MG63 (cell line): ENCODE results near the gene NEK1. TPM values are rescaled to one million over a fixed set of nuclear protein-coding genes. Genes with fewer than 3 reads are reported as not detected.
"Not testable (repeated sequence)": the region's sequence is repeated elsewhere in the genome, so short reads cannot be mapped to it uniquely, and the experiment has no call there.

Experiments used
- DNase-seq: peaks from one replicate; pipeline ENCODE4 v3.0.0-alpha.2; 2020
- H3K27me3 ChIP-seq: fragments of 250-450 bp; sonication (Bioruptor Pico); 2 replicates; pipeline ENCODE4 v1.5.1; 2020; ENCODE audit warnings: mild to moderate bottlenecking, moderate library complexity
- H3K36me3 ChIP-seq: fragments of 250-450 bp; sonication (Bioruptor Pico); 2 replicates; pipeline ENCODE4 v1.5.1; 2020; ENCODE audit warnings: mild to moderate bottlenecking, moderate library complexity
- H3K4me3 ChIP-seq: fragments of 250-450 bp; sonication (Bioruptor Pico); 2 replicates; pipeline ENCODE4 v1.5.1; 2020; ENCODE audit warnings: mild to moderate bottlenecking, moderate library complexity
- H3K9me3 ChIP-seq: fragments of 250-450 bp; sonication (Bioruptor Pico); 2 replicates; pipeline ENCODE4 v1.5.1; 2020; ENCODE audit warnings: mild to moderate bottlenecking, moderate library complexity
- total RNA-seq: library from RNA; depleted of rRNA; stranded (reverse); fragments of >200 nt; shearing (Covaris generic); gene quantifications from 2 replicates; pipeline ENCODE4 v1.2.3, GENCODE V29; 2014; ENCODE audit warnings: low replicate concordance

The NEK1 gene
- total RNA-seq, 1 experiment from 2014 or later: 2.1 TPM

GRCh38 chr4:169571012-169571411 lies 41.4 kb downstream of the NEK1 start:
- DNase-seq, H3K4me3 ChIP-seq, H3K27me3 ChIP-seq, H3K9me3 ChIP-seq, H3K36me3 ChIP-seq: not testable (repeated sequence)

GRCh38 chr4:169570266-169570665 lies 42.1 kb downstream of the NEK1 start:
- DNase-seq, H3K4me3 ChIP-seq: not testable (repeated sequence)

DNA sequence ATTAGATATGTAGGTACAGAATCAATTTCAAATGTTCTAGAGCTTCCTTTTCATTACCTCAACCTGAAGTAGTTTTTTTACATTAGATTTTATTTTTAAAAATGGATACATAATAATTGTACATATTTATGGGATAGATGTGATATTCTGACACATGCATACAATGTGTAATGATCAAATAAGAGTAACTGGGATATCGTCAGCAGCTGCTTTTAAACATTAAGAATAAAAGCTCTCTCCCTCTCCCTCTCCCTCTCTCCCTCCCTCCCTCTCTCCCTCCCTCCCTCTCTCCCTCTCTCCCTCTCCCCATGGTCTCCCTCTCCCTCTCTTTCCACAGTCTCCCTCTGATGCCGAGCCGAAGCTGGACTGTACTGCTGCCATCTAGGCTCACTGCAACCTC lies 43.2 kb downstream of the NEK1 start:
- H3K27me3 ChIP-seq, H3K4me3 ChIP-seq, H3K36me3 ChIP-seq, DNase-seq, H3K9me3 ChIP-seq: not testable (repeated sequence)

More at GRCh38 chr4:169570266-169570665, 42.1 kb downstream of the NEK1 start:
- H3K27me3 ChIP-seq, H3K9me3 ChIP-seq, H3K36me3 ChIP-seq: not testable (repeated sequence)

- Histone ChIP-seq H3K9me3 (no peaks in the 10 kb centered on the region), H3K4me3 (no peak overlapping the region), H3K27me3 (no peaks in the 10 kb centered on the region), H3K36me3 (no peaks in the 10 kb centered on the region; the same call in 1 of the 2 replicates)
- no peak for DNase-seq
Measured at GRCh38 chr4:169567916-169568315, 44.5 kb downstream of the NEK1 start.

DNA sequence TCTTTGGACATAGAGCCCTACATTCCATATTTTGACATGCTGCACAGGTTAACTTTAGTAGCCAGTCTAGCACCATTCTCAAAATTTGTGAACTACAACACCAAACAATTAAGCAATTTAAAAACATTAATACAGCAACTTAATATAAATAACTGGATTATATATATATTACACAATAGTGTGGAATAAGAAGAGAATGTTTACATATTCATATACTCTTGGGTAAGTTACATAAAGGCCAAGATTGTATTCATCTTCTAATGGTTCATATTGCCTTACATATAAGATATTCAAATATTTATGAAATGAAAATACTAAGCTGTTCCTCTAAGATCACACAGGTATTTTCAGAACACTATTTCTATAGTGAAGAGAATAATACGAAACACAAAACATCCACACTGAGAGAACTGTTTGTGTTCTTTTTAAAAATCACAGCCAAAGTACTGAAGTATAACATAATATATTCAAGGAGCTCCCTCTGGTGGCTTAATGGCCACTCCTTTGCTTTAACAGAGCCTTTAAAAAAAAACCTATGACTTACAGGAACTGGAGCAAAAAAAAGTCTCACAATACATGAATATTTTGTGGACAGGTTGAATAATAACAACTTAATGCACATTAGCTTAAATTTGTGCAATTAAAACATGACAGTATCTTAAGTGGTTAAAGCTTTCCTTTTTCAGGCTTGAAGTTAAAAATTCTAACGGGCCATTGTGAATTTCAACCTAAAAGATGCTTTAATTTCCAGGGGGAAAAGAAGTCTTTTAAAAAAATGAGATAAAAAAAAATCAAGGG lies 46.2 kb downstream of the NEK1 start:
- Histone ChIP-seq H3K4me3 (no peak overlapping the region), H3K36me3 (no peaks in the 10 kb centered on the region), H3K27me3 (no peaks in the 10 kb centered on the region), H3K9me3 (no peaks in the 10 kb centered on the region)
- DNase-seq: no peak

DNA sequence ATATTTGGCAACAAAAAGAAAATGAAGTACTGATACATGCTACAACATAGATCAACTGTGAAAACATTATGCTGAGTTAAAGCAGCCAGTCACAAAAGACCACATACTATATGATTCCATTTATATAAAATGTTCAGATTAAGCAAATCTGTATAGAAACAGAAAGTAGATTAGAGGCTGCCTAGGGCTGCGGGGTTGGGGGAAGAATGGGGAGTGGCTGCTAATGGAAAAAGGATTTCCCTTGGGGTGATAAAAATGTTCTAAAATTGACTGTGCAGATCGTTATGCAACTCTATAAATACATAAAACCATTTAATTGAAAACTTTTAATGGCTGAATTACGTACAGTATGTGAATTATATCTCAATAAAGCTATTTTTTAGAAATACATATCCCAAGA lies 46.8 kb downstream of the NEK1 start:
- Histone ChIP-seq H3K36me3 (no peaks in the 10 kb centered on the region), H3K9me3 (no peaks in the 10 kb centered on the region), H3K4me3 (no peak overlapping the region), H3K27me3 (no peaks in the 10 kb centered on the region)
- DNase-seq: no peak

GRCh38 chr4:169557061-169557636 lies 55.2 kb downstream of the NEK1 start:
- DNase-seq: no peak
- H3K9me3 ChIP-seq: no peaks in the 10 kb centered on the region
- H3K27me3 ChIP-seq: no peaks in the 10 kb centered on the region
- H3K36me3 ChIP-seq: no peaks in the 10 kb centered on the region
- H3K4me3 ChIP-seq: no peak overlapping the region

- H3K27me3 ChIP-seq, H3K9me3 ChIP-seq, DNase-seq, H3K36me3 ChIP-seq, H3K4me3 ChIP-seq: not testable (repeated sequence)
Measured at GRCh38 chr4:169546548-169546947, 65.8 kb downstream of the NEK1 start.

GRCh38 chr4:169540774-169541173 lies 71.6 kb downstream of the NEK1 start:
- Histone ChIP-seq H3K27me3 (no peaks in the 10 kb centered on the region), H3K36me3 (no peaks in the 10 kb centered on the region), H3K9me3 (no peaks in the 10 kb centered on the region), H3K4me3 (no peak overlapping the region)
- DNase-seq: peak; percentile 0

- DNase-seq: no peak
- Histone ChIP-seq H3K4me3 (no peak overlapping the region), H3K9me3 (no peaks in the 10 kb centered on the region), H3K27me3 (no peaks in the 10 kb centered on the region), H3K36me3 (no peaks in the 10 kb centered on the region)
Measured at GRCh38 chr4:169530048-169530447, 82.3 kb downstream of the NEK1 start.

- no peak for DNase-seq
- no peaks in the 10 kb centered on the region for H3K27me3 ChIP-seq
- peaks cover 3% of the 10 kb centered on the region; the same call in 1 of the 2 replicates for H3K9me3 ChIP-seq
- H3K4me3 ChIP-seq: no peak overlapping the region
- 0 out of 2 replicates have a peak, but pooled peaks cover 2% of the 10 kb centered on the region for H3K36me3 ChIP-seq
Measured at GRCh38 chr4:169523796-169524195, 88.6 kb downstream of the NEK1 start.

DNA sequence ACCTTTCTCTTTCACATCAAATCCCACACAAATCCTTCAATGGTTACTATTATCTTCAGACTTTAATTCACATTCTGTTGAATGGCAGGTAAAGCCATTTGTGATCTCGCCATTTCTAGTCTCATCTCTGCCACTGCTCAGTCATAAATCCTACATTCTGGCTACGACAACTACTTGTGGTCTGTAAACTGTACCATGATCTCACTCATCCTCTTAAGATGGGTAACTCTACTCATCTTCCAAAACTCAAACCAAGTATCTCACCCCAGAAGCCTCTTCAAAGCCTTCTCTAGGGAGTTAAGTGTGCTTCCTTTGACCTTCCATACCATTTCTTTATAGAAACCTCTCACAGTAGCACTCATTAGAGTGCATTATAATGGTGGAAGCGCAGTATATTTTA lies 101.8 kb downstream of the NEK1 start:
- Histone ChIP-seq H3K36me3 (no peaks in the 10 kb centered on the region), H3K9me3 (no peaks in the 10 kb centered on the region), H3K27me3 (no peaks in the 10 kb centered on the region), H3K4me3 (no peak overlapping the region)
- DNase-seq: no peak

DNA sequence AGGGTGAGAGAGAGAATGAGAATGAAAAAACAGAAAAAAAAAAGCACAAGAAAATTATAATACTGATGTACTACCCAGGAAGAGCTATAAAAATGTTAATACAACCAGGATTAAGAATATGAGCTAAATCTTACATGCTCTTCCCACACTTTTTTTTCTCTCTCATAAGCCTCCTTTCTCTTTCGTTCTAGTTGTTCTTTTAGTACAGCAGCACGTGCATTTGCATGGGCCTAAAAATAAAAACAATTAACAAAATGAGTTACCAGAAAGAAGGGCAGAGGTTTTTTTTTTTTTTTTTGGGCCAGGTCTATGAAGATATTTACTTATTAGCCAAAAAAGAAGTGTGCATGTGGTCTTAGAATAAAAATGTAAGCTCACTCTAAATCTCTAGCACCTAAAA lies 105.5 kb downstream of the NEK1 start:
- H3K4me3 ChIP-seq: no peak overlapping the region
- no peaks in the 10 kb centered on the region for H3K27me3 ChIP-seq
- H3K36me3 ChIP-seq: peaks cover 3% of the 10 kb centered on the region; the same call in 1 of the 2 replicates
- no peak for DNase-seq
- H3K9me3 ChIP-seq: no peaks in the 10 kb centered on the region; the same call in 1 of the 2 replicates

DNA sequence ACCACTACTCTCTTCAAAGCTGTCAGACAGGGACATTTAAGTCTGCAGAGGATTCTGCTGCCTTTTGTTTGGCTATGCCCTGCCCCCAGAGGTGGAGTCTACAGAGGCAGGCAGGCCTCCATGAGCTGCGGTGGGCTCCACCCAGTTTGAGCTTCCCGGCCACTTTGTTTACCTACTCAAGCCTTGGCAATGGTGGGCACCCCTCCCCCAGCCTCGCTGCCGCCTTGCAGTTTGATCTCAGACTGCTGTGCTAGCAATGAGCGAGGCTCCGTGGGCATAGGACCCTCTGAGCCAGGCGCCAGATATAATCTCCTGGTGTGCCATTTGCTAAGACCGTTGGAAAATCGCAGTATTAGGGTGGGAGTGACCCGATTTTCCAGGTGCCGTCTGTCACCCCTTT lies 112.5 kb downstream of the NEK1 start:
- H3K4me3 ChIP-seq, H3K27me3 ChIP-seq, H3K9me3 ChIP-seq, H3K36me3 ChIP-seq, DNase-seq: not testable (repeated sequence)

- H3K4me3 ChIP-seq, H3K9me3 ChIP-seq, H3K36me3 ChIP-seq, DNase-seq, H3K27me3 ChIP-seq: not testable (repeated sequence)
Measured at GRCh38 chr4:169494234-169494633, 118.1 kb downstream of the NEK1 start.

DNA sequence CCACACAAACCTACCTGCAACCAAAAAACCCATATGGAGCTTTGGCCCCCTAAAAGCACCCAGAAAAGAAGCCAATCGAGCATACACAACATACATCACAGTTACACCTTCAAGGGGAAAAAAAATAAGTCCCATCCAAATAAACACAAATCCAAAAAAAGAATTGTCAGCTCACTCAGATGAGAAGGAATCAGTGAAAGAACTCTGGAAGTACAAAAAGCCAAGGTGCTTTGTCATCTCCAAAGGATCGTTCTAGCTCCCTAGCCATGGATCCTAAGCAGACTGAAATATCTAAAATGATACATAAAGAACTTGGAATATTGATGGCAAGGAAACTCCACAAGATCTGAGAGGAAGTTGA lies 119.2 kb downstream of the NEK1 start:
- no peaks in the 10 kb centered on the region for H3K27me3 ChIP-seq
- H3K9me3 ChIP-seq: no peaks in the 10 kb centered on the region
- H3K36me3 ChIP-seq: no peaks in the 10 kb centered on the region
- DNase-seq: no peak
- no peak overlapping the region for H3K4me3 ChIP-seq

DNA sequence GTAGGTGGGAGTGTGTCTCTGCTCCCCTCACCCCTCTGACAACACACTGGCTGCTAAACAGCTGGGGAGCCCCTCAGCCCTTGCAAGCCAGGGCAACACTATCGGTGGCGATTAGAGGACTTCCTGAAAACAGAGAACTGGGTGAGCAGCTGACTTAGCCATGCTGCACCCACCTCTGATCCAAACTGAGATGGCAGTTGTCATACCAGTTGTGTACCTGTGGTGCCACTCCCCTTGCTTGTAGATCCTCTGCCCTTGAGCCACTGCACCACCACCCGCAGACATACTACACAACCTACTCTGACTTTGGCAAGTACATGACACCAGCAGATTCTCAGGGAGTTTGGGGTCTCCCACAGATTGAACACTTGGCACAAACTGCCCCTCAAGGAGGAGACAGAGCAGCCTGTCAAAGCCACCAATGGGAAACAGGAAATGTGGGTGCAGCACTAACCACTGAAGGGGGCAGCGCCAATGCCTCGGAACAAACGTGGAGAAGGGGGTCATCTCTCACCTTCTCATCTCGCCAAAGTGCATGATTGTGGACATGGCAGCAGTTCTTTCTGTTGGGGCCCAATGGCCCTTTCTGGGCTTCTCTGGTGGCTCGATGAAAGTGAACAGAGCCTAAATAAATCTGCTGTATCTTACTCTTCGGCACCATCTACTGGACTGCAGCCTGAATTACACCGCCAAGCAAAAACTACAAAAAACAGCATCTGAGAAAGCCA lies 119.8 kb downstream of the NEK1 start:
- DNase-seq: no peak

More for the DNA sequence above, 119.8 kb downstream of the NEK1 start:
- Histone ChIP-seq H3K27me3 (no peaks in the 10 kb centered on the region), H3K36me3 (no peaks in the 10 kb centered on the region), H3K4me3 (no peak overlapping the region), H3K9me3 (no peaks in the 10 kb centered on the region)
